ENCODE results near the gene OR2A7.
"Not testable (repeated sequence)": the region's sequence is repeated elsewhere in the genome, so short reads cannot be mapped to it uniquely, and the experiment has no call there.

OR2A7 gene

DNA sequence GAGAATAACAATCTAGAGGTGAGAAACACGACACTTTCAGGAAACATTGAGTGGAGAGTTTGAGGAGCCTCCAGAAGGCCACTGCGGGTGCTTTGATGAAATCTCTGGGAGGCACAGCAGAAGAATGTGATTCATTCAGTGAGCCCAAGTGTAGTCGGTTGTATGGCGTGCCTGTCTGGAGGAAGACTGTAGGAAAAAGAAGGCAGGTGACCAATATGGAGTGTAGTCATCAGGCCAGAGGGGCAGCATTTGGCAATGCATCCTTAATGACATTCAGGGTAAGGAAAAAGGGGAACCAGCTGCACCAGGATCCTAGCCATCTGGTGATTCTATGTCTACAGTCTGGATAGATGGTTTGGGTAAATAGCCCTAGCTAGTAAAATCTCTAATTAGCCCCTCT is 12.3 kb downstream of the OR2A7 start:
- not testable (repeated sequence) for DNase-seq (ENCODE audit: low spot score)

DNA sequence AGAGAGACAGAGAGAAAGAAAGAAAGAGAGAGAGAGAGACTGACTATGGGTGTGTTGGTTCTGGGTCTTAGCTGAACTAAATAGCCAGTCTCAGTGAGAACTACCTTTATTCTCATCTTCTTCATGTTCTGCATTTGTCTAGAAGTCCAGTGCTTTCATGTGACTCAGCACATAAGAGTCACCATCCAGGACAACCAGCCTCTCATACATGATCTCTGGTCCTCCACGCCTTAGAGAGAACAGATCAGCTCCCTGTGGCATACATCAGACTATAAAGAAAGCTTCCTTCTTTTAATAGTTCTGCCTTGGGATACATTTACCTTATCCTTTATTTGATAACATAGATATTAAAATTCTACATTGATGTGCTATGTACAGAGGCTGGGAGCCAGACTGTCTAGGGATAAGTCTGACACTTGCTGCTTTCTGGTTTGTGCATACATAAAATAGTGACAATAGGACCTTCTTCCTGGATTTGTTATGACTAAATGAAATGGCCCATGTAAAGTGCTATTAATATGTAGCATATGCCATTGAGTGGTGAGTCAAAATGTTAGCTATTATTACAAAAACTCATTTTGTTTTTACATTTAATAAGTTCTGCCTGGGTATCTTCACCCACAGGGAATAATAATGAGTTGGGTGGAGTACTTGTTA is 16.8 kb downstream of the OR2A7 start:
- DNase-seq (ENCODE audit: low spot score), result not testable (repeated sequence)

DNA sequence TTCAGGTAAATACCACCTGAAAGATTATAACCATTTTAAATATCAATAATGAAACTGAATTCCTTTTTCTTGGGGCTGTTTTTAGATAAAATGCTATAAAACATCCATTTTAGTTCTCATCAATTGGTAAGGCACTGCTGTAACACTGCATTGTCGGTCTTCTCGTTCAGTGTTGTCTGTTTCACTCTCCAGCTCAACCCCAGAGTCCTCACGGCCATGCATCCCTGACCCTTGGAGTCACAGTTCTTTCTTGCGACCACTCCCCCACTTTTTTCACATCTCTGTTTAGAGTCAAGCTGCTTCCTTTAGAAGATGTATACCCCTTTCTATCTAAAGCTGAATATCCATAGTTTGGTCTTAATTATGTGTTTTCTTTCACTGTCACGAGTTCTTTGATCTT is 17.6 kb downstream of the OR2A7 start:
- DNase-seq (ENCODE audit: low spot score), result not testable (repeated sequence)

DNA sequence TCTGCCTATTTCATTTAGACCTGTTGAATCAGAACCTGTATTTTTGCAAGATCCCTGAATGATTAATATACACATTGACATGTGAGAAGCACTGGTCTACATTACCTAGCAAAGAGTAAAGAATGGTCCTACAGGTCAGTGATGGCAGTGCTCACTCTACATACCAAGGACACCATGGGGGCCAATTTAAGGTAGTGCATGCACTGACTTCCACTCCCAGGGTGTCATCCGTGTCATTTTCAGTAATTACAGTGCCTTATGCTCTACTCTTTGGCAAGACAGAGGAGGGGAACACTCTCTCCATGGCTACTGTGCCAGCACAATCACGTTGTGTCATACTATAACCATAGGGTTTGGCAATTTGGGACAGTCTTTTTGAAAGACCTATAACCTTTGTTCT is 19.2 kb downstream of the OR2A7 start:
- DNase-seq (ENCODE audit: low spot score), result not testable (repeated sequence)

DNA sequence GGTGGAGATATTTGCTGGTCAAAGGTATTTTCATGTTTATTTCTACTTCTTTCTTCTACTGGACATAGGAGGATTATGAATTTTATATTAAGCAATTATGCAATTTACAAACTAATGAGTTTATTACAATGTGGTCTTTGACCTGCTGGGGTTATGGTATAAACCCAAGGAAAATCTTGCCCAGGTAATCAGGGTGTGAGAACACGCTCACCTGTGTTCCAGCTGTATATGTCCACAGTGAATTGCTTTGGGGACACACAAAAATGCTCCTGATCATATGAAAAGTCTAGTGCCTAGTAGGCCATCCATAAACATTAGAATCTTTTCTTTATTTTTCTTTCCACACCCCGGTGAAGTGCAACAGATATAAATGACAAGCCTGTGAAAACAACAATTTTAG is 25.2 kb downstream of the OR2A7 start, which contains the start of gene OR2A42:
Gene OR2A42, minus strand, starts transcription at position 241 of the 400 bp plus-strand sequence. CDS start 6,762 bp downstream, outside the sequence.
- not testable (repeated sequence) for DNase-seq (ENCODE audit: low spot score)

DNA sequence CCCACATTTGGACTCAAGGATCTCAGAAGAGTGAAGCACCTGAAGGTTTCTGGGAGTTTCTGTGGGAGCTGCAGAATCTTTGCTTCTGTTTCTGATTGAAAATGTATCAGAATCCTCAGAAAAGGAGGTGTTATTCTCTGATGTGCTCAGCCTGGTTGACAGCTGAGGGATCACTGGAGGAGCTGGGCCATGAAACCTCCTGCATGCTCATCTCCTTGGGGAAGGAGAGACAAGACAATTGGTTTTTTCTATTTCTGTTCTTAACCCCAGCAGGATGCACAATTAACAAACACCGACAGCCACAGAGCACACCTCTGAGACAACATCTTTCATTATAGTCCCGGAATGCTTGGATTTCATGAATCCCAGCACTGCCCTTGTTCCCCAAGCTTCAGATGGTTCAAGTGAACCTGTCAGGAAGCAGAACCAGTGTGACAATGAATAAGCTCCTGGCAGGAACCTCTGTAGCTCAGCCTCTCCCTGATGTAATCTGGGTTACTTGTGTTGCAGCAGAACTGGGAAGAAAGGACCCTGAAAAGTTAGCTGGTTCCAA is 26.0 kb downstream of the OR2A7 start:
- not testable (repeated sequence) for DNase-seq (ENCODE audit: low spot score)

DNA sequence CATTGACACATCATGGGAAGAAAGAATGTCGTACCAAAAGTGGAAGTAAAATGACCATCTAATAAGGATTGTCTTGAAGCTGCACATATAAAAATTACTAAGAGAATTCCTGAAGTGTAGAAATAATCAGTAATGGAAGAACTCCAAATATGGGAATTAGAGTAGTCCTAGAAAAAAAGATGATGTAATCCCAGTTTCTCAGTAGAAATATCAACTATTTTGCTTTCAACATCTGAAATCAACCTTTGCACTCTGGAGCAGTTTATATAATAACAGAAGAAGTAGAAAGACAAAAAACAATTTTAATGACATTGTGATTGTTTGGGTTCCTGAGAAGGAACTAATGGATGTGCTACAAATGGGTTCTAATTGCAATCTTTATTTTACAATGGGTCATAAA is 31.6 kb downstream of the OR2A7 start:
- DNase-seq (ENCODE audit: low spot score), result not testable (repeated sequence)

DNA sequence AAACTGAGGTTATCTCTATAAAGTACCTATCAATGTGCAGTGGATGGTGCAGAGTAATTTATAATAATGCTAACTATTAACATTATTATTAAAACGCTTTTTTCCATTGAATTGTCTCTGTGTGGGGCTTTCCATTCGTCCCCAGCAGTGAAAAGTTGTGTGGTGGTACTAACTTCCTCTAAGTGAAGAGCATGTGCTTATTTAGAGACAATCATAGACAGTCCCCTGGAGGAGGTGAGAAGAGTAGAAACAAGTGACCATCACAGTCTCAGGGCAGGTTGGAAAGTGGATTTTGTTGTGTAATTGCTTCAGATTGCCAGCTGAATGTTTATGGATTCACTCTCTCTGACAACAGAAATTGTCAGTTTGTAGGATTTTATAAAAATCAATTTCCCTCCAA is 33.6 kb downstream of the OR2A7 start:
- not testable (repeated sequence) for DNase-seq (ENCODE audit: low spot score)

DNA sequence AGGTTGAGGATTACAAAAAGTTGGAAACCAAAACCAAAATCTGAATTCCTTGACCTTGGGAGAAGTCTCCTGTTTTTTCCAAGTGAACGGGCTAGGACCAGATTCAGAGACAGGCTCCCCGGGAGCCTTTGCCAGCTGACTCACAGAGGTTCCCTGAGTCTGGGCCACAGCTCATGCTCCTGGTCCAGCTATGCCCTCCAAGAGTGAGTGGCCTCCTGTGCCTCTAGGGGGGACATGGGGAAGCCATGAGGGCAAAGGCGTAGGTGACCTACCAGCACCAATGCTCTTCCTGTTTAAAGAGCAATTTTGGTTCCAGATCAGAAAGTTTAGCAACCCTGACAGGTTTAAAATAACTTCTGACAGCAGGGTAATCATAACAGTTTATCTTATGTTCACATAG is 35.8 kb downstream of the OR2A7 start:
- not testable (repeated sequence) for DNase-seq (ENCODE audit: low spot score)

DNA sequence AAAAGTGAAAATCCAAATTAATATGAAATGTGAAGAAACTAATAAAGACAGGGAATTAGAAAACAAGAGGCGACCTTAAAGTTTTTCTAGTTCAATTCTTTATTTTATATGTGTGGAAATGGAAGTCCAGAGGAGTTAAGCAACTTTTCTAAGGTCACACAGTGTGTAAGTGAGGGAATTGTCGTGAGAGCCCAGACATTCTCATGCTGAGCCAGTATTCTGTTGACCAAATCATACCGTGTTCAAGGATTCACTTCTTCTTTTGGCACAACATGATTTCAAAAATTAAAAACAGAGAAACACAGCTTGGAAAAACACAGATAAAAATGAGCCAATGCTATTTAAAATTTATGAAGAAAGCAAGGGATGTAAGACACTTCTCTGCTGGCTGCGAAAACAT is 37.7 kb downstream of the OR2A7 start:
- DNase-seq (ENCODE audit: low spot score), result not testable (repeated sequence)

DNA sequence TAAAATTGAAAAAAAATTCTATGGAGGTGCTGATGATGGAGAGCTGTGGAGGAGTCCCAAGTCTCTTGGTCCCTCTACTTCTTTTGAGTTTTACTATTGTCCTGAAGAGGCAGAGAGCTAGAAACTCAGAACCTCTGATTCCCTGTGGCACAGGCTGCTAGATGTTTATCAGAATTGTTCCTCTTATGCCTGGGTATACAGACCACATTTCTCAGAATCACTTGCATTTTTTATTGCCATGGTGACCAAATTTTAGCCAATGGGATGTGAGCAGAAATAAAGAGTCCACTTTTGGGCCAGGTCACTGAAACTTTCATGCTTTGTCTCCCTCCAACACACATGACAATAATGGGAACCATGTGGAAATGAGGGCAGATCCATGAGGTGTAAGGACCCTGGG is 40.9 kb downstream of the OR2A7 start:
- DNase-seq (ENCODE audit: low spot score), result not testable (repeated sequence)

DNA sequence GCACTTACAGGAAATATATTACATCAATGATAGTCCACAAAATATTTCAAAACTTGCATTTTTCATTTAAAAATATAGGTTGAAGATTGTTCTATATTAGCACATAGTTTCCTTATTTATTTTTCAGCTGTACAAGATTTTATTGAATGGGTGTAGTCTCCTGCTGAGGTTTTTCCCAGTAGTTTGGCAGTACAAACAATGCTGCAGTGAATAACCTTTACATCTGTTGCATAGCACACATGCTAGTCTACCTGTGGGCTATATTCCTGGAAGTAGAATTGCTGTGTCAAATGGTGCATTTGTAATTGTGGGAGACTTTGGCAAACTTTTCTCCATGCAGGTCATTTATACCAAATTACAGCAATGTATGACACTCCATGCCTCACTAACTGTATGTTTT is 44.1 kb downstream of the OR2A7 start:
- not testable (repeated sequence) for DNase-seq (ENCODE audit: low spot score)

DNA sequence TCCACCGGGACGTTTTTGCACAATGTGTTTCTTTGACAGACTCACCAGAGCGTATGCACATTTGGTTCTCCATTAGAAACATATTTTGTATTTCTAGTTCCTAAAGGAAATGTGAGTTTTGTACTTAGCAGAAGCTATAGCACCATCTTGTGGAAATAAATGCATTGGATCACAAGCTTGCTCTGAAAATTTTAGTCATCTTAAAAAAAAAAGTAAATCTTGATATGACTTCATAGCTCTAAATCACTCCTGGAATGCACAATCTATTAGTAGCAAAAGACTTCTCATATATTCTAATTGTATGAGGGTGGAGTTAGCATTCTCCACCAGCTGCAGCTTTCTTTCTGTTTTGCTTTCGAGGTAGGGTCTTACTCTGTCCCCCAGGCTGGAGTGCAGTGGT is 45.4 kb downstream of the OR2A7 start:
- not testable (repeated sequence) for DNase-seq (ENCODE audit: low spot score)

DNA sequence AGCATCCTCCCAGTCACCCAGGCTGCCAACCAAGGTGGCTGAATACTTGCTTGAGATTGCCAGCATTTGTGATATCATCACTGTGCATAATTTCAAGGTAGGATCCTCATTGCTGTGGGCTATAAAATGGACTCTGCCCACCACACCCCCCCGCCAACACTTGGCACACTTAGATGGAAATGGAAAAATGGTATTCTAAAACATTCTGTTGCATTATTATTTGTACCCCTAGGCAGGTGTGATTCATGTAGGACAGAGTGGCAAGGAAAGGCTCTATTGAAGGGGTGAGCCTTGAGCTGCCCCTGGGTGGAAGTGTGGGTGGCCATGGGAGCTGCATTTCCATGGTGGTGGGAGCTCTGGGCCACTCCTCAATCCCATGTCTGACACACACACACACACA is 46.0 kb downstream of the OR2A7 start:
- not testable (repeated sequence) for DNase-seq (ENCODE audit: low spot score)

DNA sequence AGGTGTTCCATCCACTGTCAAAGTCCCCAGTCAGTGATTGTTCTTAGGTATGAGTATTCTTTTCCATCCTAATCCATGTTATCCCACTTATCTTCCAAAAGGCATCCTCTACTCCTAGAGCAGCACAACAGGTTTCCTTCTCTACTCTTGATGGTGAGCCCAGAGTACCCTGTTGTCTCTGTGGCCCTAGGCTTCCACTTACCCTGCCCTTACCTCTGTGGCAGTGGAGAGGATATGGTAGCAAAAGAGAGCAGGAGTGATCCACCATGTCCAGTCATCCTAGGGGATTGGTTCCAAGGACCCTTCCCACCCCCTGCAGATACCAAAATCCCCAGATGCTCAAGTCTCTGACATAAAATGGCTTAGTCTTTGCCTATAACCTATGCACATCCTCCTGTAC is 47.4 kb downstream of the OR2A7 start:
- not testable (repeated sequence) for DNase-seq (ENCODE audit: low spot score)

All from hepatic stellate cell (primary cell).